ENCODE data around the gene DNM3.

DNA sequence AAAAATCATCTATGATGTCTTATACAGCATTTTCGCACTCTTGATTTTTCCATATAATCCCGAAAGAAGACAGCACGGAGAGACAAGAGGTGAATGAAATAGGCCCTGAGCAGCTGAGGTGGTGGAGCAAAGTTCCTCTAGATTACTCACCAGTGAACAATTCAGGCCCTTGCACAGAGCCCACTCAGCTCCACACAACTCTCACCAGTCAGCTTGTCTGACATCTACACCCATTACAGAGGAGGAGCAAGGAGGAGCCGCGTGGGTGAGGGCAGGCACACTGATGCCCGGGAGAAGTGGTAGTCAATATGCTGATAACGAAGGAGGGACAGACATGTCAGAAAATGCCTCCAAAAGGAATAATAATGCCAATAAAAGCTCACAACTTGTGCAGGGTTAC, 59.9 kb downstream of the DNM3 start:
- TF ChIP-seq, protein P1, sequence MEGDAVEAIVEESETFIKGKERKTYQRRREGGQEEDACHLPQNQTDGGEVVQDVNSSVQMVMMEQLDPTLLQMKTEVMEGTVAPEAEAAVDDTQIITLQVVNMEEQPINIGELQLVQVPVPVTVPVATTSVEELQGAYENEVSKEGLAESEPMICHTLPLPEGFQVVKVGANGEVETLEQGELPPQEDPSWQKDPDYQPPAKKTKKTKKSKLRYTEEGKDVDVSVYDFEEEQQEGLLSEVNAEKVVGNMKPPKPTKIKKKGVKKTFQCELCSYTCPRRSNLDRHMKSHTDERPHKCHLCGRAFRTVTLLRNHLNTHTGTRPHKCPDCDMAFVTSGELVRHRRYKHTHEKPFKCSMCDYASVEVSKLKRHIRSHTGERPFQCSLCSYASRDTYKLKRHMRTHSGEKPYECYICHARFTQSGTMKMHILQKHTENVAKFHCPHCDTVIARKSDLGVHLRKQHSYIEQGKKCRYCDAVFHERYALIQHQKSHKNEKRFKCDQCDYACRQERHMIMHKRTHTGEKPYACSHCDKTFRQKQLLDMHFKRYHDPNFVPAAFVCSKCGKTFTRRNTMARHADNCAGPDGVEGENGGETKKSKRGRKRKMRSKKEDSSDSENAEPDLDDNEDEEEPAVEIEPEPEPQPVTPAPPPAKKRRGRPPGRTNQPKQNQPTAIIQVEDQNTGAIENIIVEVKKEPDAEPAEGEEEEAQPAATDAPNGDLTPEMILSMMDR (conservative IDR thresholded peaks at IDR 0.05; ENCODE audit: low read depth in 2 of 2) = no peak
- TF ChIP-seq POLR2AphosphoS5 (IDR thresholded peaks at IDR 0.05; ENCODE audit: low read depth) (no peak), EZH2 (IDR thresholded peaks at IDR 0.05; ENCODE audit: low read depth, unreplicated experiment) (no peak), JUNB (IDR thresholded peaks at IDR 0.05; ENCODE audit: unreplicated experiment) (no peak), EZH2phosphoT487 (IDR thresholded peaks at IDR 0.05; ENCODE audit: unreplicated experiment) (no peak), CREB1 (CRISPR knock-in tag; IDR thresholded peaks at IDR 0.05; ENCODE audit: low read depth) (no peak), NANOG (IDR thresholded peaks at IDR 0.05; ENCODE audit: borderline replicate concordance) (no peak), STAT1 (IDR thresholded peaks at IDR 0.05; ENCODE audit: unreplicated experiment) (no peak), ZNF114 (CRISPR knock-in tag; IDR thresholded peaks at IDR 0.05) (no peak), ZNF331 (CRISPR knock-in tag; IDR thresholded peaks at IDR 0.05; ENCODE audit: low read depth) (no peak)
- TF ChIP-seq, protein P2, sequence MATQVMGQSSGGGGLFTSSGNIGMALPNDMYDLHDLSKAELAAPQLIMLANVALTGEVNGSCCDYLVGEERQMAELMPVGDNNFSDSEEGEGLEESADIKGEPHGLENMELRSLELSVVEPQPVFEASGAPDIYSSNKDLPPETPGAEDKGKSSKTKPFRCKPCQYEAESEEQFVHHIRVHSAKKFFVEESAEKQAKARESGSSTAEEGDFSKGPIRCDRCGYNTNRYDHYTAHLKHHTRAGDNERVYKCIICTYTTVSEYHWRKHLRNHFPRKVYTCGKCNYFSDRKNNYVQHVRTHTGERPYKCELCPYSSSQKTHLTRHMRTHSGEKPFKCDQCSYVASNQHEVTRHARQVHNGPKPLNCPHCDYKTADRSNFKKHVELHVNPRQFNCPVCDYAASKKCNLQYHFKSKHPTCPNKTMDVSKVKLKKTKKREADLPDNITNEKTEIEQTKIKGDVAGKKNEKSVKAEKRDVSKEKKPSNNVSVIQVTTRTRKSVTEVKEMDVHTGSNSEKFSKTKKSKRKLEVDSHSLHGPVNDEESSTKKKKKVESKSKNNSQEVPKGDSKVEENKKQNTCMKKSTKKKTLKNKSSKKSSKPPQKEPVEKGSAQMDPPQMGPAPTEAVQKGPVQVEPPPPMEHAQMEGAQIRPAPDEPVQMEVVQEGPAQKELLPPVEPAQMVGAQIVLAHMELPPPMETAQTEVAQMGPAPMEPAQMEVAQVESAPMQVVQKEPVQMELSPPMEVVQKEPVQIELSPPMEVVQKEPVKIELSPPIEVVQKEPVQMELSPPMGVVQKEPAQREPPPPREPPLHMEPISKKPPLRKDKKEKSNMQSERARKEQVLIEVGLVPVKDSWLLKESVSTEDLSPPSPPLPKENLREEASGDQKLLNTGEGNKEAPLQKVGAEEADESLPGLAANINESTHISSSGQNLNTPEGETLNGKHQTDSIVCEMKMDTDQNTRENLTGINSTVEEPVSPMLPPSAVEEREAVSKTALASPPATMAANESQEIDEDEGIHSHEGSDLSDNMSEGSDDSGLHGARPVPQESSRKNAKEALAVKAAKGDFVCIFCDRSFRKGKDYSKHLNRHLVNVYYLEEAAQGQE (IDR thresholded peaks at IDR 0.05; ENCODE audit: unreplicated experiment) = no peak
- TF ChIP-seq, protein P3, sequence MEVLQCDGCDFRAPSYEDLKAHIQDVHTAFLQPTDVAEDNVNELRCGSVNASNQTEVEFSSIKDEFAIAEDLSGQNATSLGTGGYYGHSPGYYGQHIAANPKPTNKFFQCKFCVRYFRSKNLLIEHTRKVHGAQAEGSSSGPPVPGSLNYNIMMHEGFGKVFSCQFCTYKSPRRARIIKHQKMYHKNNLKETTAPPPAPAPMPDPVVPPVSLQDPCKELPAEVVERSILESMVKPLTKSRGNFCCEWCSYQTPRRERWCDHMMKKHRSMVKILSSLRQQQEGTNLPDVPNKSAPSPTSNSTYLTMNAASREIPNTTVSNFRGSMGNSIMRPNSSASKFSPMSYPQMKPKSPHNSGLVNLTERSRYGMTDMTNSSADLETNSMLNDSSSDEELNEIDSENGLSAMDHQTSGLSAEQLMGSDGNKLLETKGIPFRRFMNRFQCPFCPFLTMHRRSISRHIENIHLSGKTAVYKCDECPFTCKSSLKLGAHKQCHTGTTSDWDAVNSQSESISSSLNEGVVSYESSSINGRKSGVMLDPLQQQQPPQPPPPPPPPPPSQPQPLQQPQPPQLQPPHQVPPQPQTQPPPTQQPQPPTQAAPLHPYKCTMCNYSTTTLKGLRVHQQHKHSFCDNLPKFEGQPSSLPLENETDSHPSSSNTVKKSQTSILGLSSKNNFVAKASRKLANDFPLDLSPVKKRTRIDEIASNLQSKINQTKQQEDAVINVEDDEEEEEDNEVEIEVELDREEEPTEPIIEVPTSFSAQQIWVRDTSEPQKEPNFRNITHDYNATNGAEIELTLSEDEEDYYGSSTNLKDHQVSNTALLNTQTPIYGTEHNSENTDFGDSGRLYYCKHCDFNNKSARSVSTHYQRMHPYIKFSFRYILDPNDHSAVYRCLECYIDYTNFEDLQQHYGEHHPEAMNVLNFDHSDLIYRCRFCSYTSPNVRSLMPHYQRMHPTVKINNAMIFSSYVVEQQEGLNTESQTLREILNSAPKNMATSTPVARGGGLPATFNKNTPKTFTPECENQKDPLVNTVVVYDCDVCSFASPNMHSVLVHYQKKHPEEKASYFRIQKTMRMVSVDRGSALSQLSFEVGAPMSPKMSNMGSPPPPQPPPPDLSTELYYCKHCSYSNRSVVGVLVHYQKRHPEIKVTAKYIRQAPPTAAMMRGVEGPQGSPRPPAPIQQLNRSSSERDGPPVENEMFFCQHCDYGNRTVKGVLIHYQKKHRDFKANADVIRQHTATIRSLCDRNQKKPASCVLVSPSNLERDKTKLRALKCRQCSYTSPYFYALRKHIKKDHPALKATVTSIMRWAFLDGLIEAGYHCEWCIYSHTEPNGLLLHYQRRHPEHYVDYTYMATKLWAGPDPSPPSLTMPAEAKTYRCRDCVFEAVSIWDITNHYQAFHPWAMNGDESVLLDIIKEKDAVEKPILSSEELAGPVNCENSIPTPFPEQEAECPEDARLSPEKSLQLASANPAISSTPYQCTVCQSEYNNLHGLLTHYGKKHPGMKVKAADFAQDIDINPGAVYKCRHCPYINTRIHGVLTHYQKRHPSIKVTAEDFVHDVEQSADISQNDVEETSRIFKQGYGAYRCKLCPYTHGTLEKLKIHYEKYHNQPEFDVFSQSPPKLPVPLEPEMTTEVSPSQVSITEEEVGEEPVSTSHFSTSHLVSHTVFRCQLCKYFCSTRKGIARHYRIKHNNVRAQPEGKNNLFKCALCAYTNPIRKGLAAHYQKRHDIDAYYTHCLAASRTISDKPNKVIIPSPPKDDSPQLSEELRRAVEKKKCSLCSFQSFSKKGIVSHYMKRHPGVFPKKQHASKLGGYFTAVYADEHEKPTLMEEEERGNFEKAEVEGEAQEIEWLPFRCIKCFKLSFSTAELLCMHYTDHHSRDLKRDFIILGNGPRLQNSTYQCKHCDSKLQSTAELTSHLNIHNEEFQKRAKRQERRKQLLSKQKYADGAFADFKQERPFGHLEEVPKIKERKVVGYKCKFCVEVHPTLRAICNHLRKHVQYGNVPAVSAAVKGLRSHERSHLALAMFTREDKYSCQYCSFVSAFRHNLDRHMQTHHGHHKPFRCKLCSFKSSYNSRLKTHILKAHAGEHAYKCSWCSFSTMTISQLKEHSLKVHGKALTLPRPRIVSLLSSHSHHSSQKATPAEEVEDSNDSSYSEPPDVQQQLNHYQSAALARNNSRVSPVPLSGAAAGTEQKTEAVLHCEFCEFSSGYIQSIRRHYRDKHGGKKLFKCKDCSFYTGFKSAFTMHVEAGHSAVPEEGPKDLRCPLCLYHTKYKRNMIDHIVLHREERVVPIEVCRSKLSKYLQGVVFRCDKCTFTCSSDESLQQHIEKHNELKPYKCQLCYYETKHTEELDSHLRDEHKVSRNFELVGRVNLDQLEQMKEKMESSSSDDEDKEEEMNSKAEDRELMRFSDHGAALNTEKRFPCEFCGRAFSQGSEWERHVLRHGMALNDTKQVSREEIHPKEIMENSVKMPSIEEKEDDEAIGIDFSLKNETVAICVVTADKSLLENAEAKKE (CRISPR knock-in tag; IDR thresholded peaks at IDR 0.05) = no peak
- TF ChIP-seq, protein P4, sequence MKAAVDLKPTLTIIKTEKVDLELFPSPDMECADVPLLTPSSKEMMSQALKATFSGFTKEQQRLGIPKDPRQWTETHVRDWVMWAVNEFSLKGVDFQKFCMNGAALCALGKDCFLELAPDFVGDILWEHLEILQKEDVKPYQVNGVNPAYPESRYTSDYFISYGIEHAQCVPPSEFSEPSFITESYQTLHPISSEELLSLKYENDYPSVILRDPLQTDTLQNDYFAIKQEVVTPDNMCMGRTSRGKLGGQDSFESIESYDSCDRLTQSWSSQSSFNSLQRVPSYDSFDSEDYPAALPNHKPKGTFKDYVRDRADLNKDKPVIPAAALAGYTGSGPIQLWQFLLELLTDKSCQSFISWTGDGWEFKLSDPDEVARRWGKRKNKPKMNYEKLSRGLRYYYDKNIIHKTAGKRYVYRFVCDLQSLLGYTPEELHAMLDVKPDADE (IDR thresholded peaks at IDR 0.05) = no peak
